Measurements from ENCODE around the gene AATK.

AATK gene

DNA sequence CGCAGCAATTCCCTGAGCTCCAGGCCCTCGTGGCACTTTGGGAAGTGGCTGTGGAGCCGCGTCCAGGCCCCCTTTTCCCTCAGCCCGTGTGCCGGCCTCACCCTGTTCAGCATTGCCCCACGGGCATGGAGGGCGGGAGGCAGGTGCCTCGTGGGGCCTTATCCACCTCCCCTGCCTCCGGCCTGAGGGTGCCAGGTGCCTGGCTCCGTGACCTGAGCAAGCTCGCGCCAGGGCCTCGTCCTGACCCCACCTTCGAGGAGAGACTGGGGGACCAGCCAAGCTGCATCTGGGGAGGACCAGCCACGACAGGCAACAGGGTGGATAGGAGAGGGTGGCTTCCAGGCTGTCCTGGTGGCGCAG, 27.0 kb upstream of the AATK start:
- TF ChIP-seq, protein P1, sequence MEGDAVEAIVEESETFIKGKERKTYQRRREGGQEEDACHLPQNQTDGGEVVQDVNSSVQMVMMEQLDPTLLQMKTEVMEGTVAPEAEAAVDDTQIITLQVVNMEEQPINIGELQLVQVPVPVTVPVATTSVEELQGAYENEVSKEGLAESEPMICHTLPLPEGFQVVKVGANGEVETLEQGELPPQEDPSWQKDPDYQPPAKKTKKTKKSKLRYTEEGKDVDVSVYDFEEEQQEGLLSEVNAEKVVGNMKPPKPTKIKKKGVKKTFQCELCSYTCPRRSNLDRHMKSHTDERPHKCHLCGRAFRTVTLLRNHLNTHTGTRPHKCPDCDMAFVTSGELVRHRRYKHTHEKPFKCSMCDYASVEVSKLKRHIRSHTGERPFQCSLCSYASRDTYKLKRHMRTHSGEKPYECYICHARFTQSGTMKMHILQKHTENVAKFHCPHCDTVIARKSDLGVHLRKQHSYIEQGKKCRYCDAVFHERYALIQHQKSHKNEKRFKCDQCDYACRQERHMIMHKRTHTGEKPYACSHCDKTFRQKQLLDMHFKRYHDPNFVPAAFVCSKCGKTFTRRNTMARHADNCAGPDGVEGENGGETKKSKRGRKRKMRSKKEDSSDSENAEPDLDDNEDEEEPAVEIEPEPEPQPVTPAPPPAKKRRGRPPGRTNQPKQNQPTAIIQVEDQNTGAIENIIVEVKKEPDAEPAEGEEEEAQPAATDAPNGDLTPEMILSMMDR (IDR thresholded peaks at IDR 0.05; ENCODE audit: low read depth, low read length, missing control alignments): no peak
- H3K4me3 ChIP-seq (replicated peaks; ENCODE audit: low read depth, low read length): no peak overlapping the region
- no peak for DNase-seq (ENCODE audit: extremely low read depth, low read depth)

- TF ChIP-seq, protein P1 (IDR thresholded peaks at IDR 0.05; ENCODE audit: low read depth, low read length, missing control alignments): no peak
- H3K4me3 ChIP-seq (replicated peaks; ENCODE audit: low read depth, low read length): no peak overlapping the region
- DNase-seq (ENCODE audit: extremely low read depth, low read depth): no peak
Observed at GRCh38 chr17:81192386-81193050, 26.5 kb upstream of the AATK start.

DNA sequence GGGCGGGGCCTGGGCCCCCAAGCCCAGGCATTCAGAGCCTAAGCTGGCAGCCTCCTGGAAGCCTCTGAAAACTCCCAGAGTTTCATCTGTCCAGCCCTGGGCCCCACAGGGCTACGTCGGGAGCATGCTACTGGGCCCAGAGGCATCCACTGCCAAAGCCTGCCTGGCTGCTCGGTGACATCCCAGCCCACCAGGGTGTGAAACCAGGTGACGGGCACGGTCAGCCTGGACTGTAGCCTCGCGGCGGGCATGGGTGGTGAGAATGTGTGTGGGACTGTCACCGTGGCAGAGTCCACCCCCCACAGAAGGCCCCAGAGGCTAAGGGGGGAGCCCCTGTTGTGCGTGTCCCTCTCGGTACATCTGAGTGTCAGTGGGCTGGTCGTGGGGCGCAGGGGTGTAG, 25.6 kb upstream of the AATK start:
- H3K4me3 ChIP-seq (replicated peaks; ENCODE audit: low read depth, low read length): no peak overlapping the region
- DNase-seq (ENCODE audit: extremely low read depth, low read depth): no peak
- TF ChIP-seq, protein P1 (IDR thresholded peaks at IDR 0.05; ENCODE audit: low read depth, low read length, missing control alignments): no peak

DNA sequence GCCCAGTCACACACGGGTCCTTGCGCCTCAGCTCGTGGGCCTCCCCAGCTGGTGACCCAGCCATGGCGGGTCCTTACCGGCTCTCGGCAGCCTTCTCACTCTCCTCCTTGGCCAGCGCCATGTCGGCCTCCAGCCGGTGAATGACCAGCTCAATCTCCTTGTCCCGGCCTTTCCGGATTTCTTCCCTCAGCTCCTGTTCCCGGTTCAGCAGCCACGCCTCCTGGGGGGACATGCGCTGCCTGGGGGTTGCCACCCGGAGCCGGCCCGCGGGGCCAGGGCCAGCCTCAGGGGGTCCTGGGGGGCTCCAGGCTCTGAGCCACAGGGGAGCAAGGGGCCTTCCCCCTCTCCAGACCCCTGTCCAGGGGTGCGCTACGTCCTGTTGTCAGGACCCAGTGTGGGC, 25.1 kb upstream of the AATK start:
- no peak overlapping the region for H3K4me3 ChIP-seq (replicated peaks; ENCODE audit: low read depth, low read length)
- DNase-seq (ENCODE audit: extremely low read depth, low read depth): no peak
- TF ChIP-seq, protein P1 (IDR thresholded peaks at IDR 0.05; ENCODE audit: low read depth, low read length, missing control alignments): no peak

DNA sequence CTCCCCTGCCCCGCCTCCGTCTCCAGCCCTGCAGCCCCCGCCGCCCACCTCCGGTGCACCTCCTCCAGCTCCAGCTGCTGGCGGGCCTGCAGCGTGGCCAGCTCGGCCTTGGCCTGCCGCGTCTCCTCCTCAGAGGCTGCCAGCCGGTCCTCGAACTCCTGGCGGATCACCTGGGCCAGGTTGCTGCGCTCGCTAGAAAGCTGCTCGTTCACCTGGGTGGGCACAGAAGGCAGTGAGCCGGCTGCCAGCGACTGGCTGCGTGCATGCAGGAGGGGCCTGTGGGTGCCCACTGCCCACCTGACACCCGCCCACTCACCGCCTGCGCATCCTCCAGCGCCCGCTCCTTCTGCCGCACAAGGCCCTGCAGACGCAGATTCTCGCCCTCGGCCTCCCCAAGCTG, 24.6 kb upstream of the AATK start:
- TF ChIP-seq, protein P1 (IDR thresholded peaks at IDR 0.05; ENCODE audit: low read depth, low read length, missing control alignments): no peak
- no peak overlapping the region for H3K4me3 ChIP-seq (replicated peaks; ENCODE audit: low read depth, low read length)
- no peak for DNase-seq (ENCODE audit: extremely low read depth, low read depth)

DNA sequence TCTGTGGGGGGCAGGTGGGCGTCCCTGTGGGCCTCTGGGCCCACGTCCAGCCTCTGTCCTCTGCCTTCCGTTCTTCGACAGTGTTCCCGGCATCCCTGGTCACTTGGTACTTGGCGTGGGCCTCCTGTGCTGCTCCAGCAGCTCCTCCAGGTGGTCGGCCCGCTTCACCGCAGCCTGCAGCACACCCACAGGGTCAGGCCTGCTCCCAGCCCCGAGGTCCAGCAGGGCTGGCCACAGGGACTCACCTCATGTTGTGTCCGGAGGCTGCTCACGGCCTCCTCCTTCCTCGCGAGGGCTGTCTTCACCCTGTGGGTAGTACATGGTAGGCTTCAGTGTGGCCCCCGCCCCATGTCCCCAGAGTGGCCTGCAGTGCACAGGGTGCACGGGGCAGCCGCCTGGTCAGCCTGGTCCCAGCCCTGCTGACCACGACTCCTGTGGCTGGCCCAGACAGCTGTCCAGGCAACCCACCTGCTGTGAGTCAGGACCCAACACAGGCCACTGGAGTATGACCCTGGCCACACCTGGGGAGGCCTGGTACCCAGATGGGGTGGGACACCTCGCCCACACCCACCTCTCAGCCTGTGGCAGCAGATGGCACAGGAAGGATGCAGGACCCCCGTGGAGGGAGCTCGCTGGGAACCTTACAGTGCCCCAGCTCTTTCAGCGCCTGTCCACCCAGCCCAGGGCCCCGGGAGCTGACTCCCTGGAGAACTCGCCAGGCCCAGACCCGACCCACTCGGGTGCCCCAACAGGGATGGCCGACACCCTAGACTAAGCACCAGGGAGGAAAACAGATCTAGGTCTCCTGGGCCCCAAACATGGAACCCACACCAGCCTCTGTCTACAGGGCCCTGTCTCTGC, 23.9 kb upstream of the AATK start:
- no peak overlapping the region for H3K4me3 ChIP-seq (replicated peaks; ENCODE audit: low read depth, low read length)
- TF ChIP-seq, protein P1 (IDR thresholded peaks at IDR 0.05; ENCODE audit: low read depth, low read length, missing control alignments): peak; percentile 8
- no peak for DNase-seq (ENCODE audit: extremely low read depth, low read depth)
